HCT116 (cell line): ENCODE data around the gene TRIM14.

Experiments
- ELF1 ChIP-seq: IDR thresholded peaks from 2 replicates; pipeline ENCODE4 v1.6.1; 2012; ENCODE audit warnings: low read depth, borderline replicate concordance
- EZH2 ChIP-seq: fragments of 200-600 bp; sonication (generic); IDR thresholded peaks from 2 replicates; pipeline ENCODE4 v1.6.1; 2017; ENCODE audit warnings: antibody characterized with exemption, mixed run types
- JUND ChIP-seq: IDR thresholded peaks from 2 replicates; pipeline ENCODE4 v1.6.1; 2012
- POLR2A ChIP-seq: IDR thresholded peaks from 2 replicates; pipeline ENCODE4 v1.7.0; 2011; ENCODE audit warnings: borderline replicate concordance; ENCODE audit not compliant: insufficient read depth, insufficient read length; ENCODE audit errors: extremely low read depth
- POLR2AphosphoS5 ChIP-seq: IDR thresholded peaks from 2 replicates; pipeline ENCODE4 v1.6.1; 2011; ENCODE audit warnings: mild to moderate bottlenecking, low read depth, low read length, moderate library complexity
- RAD21 ChIP-seq: IDR thresholded peaks from 2 replicates; pipeline ENCODE4 v1.6.1; 2012; ENCODE audit warnings: low read depth, mild to moderate bottlenecking
- TCF7L2 ChIP-seq: IDR thresholded peaks from 2 replicates; pipeline ENCODE4 v1.7.0; 2011; ENCODE audit warnings: borderline replicate concordance, inconsistent platforms; ENCODE audit not compliant: insufficient read depth, insufficient read length; ENCODE audit errors: extremely low read depth
- YY1 ChIP-seq: IDR thresholded peaks from 2 replicates; pipeline ENCODE4 v1.6.1; 2011; ENCODE audit warnings: low read length, low read depth, moderate library complexity, mild to moderate bottlenecking; ENCODE audit not compliant: insufficient replicate concordance; ENCODE audit errors: extremely low read depth
- ZFX ChIP-seq: fragments of 450-650 bp; IDR thresholded peaks from 2 replicates; pipeline ENCODE4 v1.6.1; 2017
- ZNF274 ChIP-seq: fragments of 200-500 bp; sonication (Bioruptor generic); IDR thresholded peaks from 2 replicates; pipeline ENCODE4 v1.6.1; 2014; ENCODE audit warnings: mild to moderate bottlenecking, low read depth, low read length, inconsistent platforms
- TF ChIP-seq, protein P1 (sequence below), 3 experiments: fragments of 200-600 bp in 1 of 3; sonication (generic) in 1 of 3; IDR thresholded peaks in 2 of 3; conservative IDR thresholded peaks in 1 of 3; 2 replicates each; pipeline ENCODE4 v1.5.1; 2012 to 2017; ENCODE audit warnings: low read depth in 2 of 3, low read length in 2 of 3, antibody characterized with exemption in 1 of 3, borderline replicate concordance in 1 of 3, control low read depth in 1 of 3, mild to moderate bottlenecking in 1 of 3, mixed read lengths in 1 of 3, mixed run types in 1 of 3, moderate library complexity in 1 of 3; ENCODE audit not compliant: insufficient read depth in 1 of 3
- TF ChIP-seq, protein P2 (sequence below): IDR thresholded peaks from 2 replicates; pipeline ENCODE4 v1.6.1; 2012
- TF ChIP-seq, protein P3 (sequence below): IDR thresholded peaks from 2 replicates; pipeline ENCODE4 v1.6.1; 2012; ENCODE audit warnings: low read depth
- TF ChIP-seq, protein P4 (sequence below): IDR thresholded peaks from 2 replicates; pipeline ENCODE4 v1.6.1; 2012

DNA sequence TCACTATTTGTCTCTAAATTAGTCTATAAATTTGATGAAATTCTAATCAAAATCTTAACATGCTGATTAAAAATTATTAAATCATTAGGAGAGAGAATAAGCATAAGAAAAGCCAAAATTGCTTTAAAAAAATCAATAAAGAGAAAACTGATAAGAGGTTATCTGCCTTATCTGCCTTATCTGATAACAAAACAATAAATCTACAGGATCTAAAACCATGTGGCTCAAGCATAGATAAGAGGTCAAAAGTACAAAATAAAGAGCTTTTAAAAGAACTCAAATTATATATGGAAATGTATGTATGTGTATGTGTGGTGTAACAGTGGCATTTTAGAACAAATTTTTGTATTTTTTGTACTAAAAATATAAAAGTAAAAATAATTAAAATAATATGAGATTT, 18.6 kb downstream of the TRIM14 start:
- TF ChIP-seq POLR2AphosphoS5 = no peak
- TF ChIP-seq, protein P1, sequence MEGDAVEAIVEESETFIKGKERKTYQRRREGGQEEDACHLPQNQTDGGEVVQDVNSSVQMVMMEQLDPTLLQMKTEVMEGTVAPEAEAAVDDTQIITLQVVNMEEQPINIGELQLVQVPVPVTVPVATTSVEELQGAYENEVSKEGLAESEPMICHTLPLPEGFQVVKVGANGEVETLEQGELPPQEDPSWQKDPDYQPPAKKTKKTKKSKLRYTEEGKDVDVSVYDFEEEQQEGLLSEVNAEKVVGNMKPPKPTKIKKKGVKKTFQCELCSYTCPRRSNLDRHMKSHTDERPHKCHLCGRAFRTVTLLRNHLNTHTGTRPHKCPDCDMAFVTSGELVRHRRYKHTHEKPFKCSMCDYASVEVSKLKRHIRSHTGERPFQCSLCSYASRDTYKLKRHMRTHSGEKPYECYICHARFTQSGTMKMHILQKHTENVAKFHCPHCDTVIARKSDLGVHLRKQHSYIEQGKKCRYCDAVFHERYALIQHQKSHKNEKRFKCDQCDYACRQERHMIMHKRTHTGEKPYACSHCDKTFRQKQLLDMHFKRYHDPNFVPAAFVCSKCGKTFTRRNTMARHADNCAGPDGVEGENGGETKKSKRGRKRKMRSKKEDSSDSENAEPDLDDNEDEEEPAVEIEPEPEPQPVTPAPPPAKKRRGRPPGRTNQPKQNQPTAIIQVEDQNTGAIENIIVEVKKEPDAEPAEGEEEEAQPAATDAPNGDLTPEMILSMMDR (IDR thresholded peaks at IDR 0.05 in 2 of 3, conservative IDR thresholded peaks at IDR 0.05 in 1 of 3; ENCODE audit: borderline replicate concordance in 1 of 3, insufficient read depth in 1 of 3, low read depth in 2 of 3, low read length in 2 of 3) = no peak
- TF ChIP-seq, protein P2, sequence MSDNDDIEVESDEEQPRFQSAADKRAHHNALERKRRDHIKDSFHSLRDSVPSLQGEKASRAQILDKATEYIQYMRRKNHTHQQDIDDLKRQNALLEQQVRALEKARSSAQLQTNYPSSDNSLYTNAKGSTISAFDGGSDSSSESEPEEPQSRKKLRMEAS = no peak
- TF ChIP-seq, protein P3, sequence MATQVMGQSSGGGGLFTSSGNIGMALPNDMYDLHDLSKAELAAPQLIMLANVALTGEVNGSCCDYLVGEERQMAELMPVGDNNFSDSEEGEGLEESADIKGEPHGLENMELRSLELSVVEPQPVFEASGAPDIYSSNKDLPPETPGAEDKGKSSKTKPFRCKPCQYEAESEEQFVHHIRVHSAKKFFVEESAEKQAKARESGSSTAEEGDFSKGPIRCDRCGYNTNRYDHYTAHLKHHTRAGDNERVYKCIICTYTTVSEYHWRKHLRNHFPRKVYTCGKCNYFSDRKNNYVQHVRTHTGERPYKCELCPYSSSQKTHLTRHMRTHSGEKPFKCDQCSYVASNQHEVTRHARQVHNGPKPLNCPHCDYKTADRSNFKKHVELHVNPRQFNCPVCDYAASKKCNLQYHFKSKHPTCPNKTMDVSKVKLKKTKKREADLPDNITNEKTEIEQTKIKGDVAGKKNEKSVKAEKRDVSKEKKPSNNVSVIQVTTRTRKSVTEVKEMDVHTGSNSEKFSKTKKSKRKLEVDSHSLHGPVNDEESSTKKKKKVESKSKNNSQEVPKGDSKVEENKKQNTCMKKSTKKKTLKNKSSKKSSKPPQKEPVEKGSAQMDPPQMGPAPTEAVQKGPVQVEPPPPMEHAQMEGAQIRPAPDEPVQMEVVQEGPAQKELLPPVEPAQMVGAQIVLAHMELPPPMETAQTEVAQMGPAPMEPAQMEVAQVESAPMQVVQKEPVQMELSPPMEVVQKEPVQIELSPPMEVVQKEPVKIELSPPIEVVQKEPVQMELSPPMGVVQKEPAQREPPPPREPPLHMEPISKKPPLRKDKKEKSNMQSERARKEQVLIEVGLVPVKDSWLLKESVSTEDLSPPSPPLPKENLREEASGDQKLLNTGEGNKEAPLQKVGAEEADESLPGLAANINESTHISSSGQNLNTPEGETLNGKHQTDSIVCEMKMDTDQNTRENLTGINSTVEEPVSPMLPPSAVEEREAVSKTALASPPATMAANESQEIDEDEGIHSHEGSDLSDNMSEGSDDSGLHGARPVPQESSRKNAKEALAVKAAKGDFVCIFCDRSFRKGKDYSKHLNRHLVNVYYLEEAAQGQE = no peak
- no peak for TF ChIP-seq ZFX
- no peak for TF ChIP-seq JUND
- no peak for TF ChIP-seq EZH2
- no peak for TF ChIP-seq ZNF274
- TF ChIP-seq ELF1 = no peak
- no peak for TF ChIP-seq TCF7L2
- TF ChIP-seq YY1 = no peak
- no peak for TF ChIP-seq RAD21
- TF ChIP-seq POLR2A = no peak
- TF ChIP-seq, protein P4, sequence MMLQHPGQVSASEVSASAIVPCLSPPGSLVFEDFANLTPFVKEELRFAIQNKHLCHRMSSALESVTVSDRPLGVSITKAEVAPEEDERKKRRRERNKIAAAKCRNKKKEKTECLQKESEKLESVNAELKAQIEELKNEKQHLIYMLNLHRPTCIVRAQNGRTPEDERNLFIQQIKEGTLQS = no peak
